ENCODE measurements around the gene IKBKG.
"Not testable (repeated sequence)": the region's sequence is repeated elsewhere in the genome, so short reads cannot be mapped to it uniquely, and the experiment has no call there.

Gene IKBKG

GRCh38 chrX:154560326-154560725, 12.9 kb downstream of the IKBKG start:
- DNase-seq: not testable (repeated sequence)

GRCh38 chrX:154562295-154562694, 14.9 kb downstream of the IKBKG start:
- DNase-seq: not testable (repeated sequence)

DNA sequence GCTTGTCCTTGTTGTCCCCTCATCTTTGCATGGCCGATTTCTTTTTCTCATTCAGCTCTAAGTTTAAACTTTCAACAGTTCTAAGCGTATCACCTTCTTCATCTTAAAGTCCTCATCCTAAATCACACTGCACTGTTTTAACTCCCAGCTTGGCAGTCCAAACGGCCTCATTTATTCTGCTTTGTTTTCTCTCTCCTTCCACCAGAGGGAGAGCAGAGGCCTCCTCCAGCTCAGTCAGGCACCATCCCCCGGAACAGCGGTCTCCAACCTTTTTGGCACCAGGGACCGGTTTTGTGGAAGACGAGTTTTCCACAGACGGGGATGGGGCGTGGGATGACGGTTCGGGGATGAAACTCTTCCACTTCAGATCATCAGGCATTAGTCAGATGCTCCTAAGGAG, 22.9 kb downstream of the IKBKG start:
- not testable (repeated sequence) for DNase-seq

- not testable (repeated sequence) for DNase-seq
These were observed 25.6 kb downstream of the IKBKG start for GRCh38 chrX:154573061-154573460.

GRCh38 chrX:154575076-154575475, 27.7 kb downstream of the IKBKG start:
- DNase-seq: not testable (repeated sequence)

- not testable (repeated sequence) for DNase-seq
These were observed 35.6 kb downstream of the IKBKG start for GRCh38 chrX:154582994-154583393.

DNA sequence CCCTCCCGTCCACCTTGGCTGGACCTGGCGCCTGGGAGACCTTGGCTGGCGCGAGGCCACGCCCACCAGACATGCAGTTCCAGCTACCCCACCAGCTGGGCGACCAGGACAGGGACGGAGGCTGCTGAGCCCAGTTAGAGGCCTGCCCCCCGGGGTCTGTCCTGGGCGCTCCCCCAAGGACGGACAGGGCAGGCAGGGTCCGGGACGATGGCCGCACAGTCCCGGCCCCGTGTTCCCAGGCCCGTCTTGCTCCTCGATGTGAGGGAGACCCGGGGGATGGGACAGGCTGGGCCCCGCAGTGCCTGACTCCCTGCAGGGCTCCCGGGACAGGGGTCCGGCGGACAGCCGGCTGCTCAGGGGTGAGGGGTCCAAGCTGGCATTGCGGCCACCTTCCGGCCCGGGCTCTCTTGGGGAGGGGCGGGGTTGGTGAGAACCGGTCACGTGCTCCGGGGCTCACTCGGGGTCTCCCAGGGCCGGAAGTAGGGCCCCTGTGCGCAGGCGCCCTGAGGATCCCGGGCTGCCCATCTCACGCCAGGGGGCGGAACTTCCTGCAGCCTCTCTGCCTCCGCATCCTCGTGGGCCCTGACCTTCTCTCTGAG, 37.3 kb downstream of the IKBKG start, which contains the start of gene CTAG1A:
TSS of gene CTAG1A (plus strand) at position 549 of the 599 bp plus-strand sequence. CDS start 74 bp downstream, outside the sequence.
- DNase-seq: not testable (repeated sequence)

- DNase-seq: not testable (repeated sequence)
These were observed 43.0 kb downstream of the IKBKG start for GRCh38 chrX:154590415-154590814.

DNA sequence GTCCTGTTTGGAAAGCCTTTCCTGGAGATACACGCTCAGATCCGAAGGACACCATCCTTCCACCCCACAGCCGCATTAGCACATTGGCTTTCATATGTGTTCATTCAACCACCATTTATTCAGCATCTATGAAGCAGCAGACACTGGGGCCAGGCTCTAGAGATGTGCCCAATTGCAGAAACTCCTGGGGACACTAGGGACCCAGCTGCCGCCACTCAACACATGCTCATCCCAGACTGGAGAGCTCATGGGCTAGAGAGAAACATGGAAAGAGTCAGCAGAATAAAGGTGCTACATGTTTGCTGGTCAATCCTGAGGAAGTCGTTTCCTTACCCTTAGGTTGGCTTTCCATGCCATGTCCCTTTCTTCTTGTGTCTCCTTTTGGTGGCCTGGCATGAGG, 45.1 kb downstream of the IKBKG start:
- DNase-seq: no peak

GRCh38 chrX:154593201-154593600, 45.8 kb downstream of the IKBKG start:
- DNase-seq: no peak

GRCh38 chrX:154594491-154594890, 47.1 kb downstream of the IKBKG start:
- no peak for DNase-seq

DNA sequence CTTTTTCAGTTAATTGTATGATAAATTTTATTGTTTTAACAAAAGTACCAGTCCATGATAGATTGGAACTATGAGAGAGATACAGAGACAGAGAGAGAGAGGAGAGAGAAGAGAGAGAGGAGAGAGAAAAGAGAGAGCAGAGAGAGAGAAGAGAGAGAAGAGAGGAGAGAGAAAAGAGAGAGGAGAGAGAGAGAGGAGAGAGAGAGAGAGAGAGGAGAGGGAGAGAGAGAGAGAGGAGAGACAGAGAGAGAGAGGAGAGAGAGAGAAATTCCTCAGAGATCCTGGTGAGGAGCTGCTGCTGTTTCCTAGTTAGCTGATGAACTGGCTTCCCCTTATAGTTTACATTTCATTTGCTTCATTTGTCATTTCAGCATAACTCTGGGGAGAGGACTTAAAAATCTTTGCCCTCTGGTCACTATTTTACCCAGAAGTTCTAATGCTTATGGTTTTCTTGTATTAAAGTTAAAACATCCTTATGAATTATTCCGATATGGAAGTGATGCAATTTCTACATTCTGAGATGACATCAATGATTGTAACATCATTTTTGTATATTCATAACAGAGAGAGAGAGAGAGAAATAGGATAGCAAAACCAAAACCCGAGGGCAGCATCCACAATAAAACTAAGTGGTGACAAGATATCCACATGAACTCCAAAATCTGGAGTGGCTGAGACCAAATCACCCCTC, 48.3 kb downstream of the IKBKG start:
- DNase-seq: no peak

DNA sequence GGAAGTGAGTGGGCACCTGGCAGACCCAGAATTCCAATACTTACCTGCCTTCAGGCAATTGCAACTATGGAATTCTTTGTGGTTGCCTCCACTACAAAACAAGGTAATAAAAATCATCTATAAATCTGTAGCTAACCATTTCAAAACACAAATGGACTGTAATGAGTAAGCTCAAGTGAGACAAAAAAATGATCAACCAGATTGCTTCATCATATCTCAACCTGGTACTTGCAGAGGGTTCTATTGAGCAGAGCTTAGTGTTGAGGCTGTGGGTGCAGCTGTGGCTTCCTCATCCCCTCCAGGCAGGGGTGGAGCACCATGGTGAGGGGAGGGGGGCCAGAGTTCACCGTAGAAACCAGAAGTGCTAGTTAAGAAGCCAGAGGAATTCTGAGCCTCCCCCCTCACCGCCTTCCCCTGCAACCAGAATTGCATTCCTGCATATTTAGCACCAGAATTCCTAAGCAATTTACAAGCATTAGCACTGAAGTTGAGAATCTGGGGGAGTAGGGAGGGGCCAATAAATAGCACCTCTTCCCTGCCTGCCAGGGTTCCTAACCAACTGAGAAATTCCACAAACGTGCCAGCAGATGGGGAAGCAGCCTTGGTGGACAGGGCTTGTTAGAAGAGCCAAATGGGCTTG, 49.0 kb downstream of the IKBKG start:
- DNase-seq: no peak

DNA sequence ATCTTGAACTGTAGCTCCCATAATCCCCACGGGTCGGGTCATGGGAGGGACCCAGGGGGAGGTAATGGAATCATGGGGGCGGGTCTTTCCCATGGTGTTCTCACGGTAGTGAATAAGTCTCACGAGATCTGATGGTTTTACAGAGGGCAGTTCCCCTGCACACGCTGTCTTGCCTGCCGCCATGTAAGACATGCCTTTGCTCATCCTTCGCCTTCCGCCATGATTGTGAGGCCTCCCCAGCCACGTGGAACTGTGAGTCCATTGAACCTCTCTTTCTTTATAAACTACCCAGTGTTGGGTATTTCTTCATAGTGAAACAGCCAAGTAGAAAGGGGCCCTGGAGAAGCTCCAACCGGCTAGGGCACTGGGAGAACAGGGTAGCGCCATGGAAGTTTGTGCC, 49.8 kb downstream of the IKBKG start:
- DNase-seq: no peak

DNA sequence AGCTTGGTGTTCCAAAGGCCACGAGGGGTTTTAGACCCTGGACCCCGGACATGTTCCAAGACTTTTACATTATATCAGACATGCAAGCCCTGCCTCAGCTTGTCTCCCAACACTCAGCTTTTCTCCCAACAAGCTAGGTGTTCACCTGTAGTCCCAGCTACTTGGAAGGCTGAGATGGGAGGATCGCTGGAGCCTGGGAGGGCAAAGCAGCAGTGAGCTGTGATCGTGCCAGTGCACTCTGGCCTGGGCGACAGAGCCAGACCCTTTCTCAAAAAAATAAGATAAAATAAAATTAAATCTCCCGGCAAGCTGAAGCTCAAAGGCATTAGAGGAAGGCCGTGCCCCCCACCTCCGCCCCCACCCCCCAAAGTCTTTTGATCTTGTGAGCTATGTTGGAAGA, 51.2 kb downstream of the IKBKG start:
- no peak for DNase-seq

GRCh38 chrX:154599531-154599930, 52.1 kb downstream of the IKBKG start:
- DNase-seq: no peak

DNA sequence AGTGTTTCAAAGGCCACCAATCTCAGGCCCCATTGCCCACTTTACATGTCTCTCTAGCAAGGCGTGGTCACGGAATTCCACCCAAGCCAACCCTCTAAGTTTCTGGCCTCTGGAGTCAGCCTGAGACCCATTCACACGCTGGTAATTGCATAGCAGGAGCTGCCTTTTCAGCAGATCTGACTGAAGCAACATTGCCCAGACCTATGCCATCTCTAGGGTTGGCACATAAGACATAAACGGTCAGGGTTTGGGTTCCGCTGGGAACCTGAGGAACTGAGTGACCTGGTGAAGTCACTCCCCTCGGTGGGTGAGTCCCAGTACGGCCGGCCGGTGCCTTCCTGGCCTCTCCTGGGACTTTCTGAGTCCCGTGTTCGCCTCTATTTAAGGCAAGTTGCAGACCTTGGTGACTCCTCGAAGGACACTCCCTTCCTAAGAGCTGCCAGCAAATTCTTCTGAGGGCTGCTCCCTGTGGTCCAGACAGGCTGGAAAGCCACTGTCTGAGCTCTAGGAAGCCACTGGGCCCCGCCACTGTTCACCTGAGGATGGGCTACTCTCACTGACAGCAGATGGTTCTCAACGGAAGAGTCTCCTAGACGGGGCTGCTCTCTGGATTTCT, 53.4 kb downstream of the IKBKG start:
- no peak for DNase-seq

- DNase-seq: no peak
These were observed 54.8 kb downstream of the IKBKG start for GRCh38 chrX:154602226-154602625.

DNA sequence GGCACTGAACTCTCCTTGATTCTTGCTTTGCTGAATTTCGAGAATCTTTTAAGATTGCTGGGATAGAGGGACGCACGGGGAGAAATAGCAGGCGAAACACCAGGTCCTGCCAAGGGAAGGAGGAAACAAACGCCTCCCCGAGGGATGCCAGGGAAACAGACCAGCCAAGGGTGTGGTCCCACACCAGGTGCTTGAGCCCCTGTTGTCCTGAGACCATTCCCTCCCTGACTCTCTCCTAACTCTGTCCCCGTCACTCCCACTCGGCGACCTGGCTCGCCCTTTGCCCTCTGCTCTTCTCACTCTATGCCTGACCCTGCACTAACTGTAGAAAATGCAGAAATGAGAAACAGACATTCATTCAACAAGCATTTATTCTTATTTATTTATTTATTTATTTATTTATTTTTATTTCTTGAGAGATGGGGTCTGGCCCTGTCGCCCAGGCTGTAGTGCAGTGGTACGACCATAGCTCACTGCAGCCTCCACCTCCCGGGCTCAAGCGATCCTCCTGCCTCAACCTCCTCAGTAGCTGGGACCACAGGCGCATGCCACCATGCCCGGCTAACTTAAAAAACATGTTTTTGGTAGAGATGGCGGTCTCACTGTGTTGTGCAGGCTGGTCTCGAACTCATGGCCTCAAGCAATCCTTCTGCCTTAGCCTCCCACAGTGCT, 55.5 kb downstream of the IKBKG start:
- DNase-seq: no peak

- DNase-seq: peak; percentile 9
These were observed 56.3 kb downstream of the IKBKG start for GRCh38 chrX:154603438-154604430.

DNA sequence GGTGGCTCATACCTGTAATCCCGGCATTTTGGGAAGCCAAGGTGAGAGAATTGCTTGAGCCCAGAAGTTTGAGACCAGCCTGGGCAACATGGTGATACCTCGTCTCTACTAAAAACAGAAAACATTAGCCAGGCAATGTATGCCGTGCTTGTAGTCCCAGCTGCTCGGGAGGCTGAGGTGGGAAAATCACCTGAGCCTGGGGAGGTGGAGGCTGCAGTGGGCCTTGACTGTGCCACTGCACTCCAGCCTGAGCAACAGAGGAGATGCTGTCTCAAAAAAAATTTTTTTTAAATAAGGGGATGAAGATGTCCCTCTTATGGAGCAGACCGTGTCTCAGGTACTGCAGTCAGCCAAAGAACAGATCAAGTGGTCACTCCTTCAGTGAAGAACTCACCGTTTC, 58.1 kb downstream of the IKBKG start:
- DNase-seq: no peak

DNA sequence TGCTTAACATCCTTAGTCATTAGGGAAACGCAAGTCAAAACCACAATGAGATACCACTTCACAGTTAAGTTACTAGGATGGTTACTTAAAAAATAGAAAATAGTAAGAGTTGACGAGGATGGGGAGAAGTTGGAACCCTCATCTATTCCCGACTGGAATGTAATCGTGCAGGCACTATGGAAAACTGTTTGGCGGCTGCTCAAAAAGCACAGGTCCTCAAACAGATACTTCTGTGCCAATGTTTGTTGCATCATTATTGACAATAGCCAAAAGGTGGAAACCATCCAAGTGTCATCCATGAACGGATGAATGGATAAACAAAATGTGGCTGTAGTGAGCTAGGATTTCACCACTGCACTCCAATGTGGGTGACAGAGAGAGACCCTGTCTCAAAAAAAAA, 60.0 kb downstream of the IKBKG start:
- DNase-seq: peak; percentile 79

Data from NCI-H2029 treated with DMSO at 0.1 percent for 48 hours (cell line).